A549 (cell line): ENCODE data around the gene PZP.

Experiments used
- BHLHE40 ChIP-seq: IDR thresholded peaks from 2 replicates; pipeline ENCODE4 v1.6.1; 2012; ENCODE audit warnings: low read depth, low read length, inconsistent platforms
- MAX ChIP-seq: IDR thresholded peaks from 2 replicates; pipeline ENCODE4 v1.6.1; 2012

GRCh38 chr12:9163392-9163791 lies 44.8 kb downstream of the PZP start:
- TF ChIP-seq BHLHE40 (no peak), MAX (no peak)
